HT1080 (cell line): ENCODE measurements around the gene RECQL. TPM values are rescaled to one million over a fixed set of nuclear protein-coding genes. Genes with fewer than 3 reads are reported as not detected.
"Not testable (repeated sequence)": the region's sequence is repeated elsewhere in the genome, so short reads cannot be mapped to it uniquely, and the experiment has no call there.

Experiments used
- DNase-seq: peaks from one replicate; pipeline ENCODE4 v3.0.0-alpha.2; 2015; ENCODE audit warnings: low read depth
- total RNA-seq: library from RNA; depleted of rRNA; stranded (reverse); fragments of >200 nt; shearing (Covaris generic); gene quantifications from 2 replicates; pipeline ENCODE4 v1.2.3, GENCODE V29; 2014; rRNA removed

The RECQL gene
- total RNA-seq, 1 experiment from 2014 or later: 77.9 TPM

DNA sequence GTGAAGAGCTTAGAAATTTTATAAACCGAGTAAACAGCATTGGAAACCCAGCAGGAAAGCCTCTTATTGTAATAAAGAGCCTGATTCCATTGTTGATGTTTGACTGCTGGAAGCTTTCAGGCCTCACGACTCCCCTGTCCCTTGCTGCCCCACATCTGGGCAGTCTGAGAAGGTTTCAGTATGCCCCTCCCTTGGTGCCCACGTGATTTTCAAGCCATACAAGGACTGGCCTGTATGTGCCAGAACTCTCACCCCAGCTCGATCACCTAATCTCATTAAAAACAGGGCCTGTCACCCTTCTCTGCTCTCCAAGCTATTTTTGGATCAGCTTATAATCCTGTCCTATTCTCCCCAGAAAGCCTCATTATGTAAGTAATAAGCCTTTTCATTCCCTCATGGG lies 71.4 kb downstream of the RECQL start:
- no peak for DNase-seq

- no peak for DNase-seq
Observed at GRCh38 chr12:21428241-21428640, 73.2 kb downstream of the RECQL start.

DNA sequence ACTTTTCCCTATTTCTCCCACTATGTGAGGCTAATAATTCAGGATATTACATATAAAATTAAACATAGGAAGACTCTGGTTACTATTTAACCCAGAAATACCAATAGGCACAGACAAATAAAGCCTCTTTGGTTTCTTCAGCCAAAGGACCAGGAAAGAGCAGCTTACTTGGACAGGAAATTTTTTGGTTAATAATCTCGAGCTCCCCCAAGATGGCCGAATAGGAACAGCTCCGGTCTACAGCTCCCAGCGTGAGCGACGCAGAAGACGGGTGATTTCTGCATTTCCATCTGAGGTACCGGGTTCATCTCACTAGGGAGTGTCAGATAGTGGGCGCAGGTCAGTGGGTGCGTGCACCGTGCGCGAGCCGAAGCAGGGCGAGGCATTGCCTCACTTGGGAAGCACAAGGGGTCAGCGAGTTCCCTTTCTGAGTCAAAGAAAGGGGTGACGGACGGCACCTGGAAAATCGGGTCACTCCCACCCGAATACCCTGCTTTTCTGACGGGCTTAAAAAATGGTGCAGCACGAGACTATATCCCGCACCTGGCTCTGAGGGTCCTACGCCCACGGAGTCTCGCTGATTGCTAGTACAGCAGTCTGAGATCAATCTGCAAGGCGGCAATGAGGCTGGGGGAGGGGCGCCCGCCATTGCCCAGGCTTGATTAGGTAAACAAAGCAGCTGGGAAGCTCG lies 82.3 kb downstream of the RECQL start:
- DNase-seq: not testable (repeated sequence)

Other genes starting within 250 kb of the RECQL start
- not detected in 2 replicates for gene SLCO1A2, start 166.7 kb downstream of the RECQL start, total RNA-seq
- not detected in 2 replicates for gene IAPP, start 128.7 kb downstream of the RECQL start, total RNA-seq
- gene PYROXD1, start 64.0 kb downstream of the RECQL start, total RNA-seq: 8.8 and 10.2 TPM in 2 replicates
- 20.0 and 29.5 TPM in 2 replicates for gene GOLT1B, start 154 bp upstream of the RECQL start, total RNA-seq
- gene SPX, start 24.7 kb upstream of the RECQL start, total RNA-seq: 0.07 and 1.2 TPM in 2 replicates
- gene GYS2, start 103.2 kb upstream of the RECQL start, total RNA-seq: not detected in 2 replicates
- 1,072 and 1,395 TPM in 2 replicates for gene LDHB, start 156.2 kb upstream of the RECQL start, total RNA-seq